GM18519 (cell line): Measurements from ENCODE around the gene CPE.

Source experiments
- ATAC-seq: cut with Tn5 transposase; IDR thresholded peaks from one replicate; pipeline ENCODE4 v1.9.1; 2021; ENCODE audit warnings: mild to moderate bottlenecking, moderate library complexity; ENCODE audit not compliant: unreplicated experiment, low FRiP score

Gene CPE

DNA sequence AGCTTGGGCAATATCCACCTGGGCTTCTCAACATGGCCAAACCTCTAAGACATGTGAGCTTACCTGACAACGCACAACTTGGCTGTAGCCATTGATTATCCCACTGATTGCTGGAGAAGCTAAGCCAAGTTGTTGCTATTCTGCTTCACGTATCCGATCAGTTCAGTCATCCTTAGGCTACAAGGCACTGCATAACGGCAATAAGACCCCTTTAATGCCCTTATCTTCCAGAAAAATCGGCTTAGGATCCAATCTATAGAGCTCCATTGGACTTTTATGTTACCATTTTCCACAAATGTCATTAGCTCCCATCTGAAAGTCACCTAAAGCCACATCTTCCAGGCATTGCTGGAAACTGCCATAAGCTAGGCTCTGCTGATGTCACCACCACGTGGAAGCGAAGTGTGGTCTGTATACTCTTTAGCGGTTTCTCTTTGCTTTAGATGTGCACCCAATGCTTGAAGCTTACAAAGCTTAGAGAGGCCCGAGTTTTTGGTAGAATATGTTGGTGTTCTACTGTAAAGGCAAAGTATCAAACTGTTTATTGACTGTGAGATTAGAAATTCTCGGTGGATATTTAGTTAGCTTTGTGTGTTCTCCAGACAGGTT is 163.1 kb downstream of the CPE start:
- ATAC-seq: no peak

GRCh38 chr4:165542476-165542875 is 163.7 kb downstream of the CPE start:
- ATAC-seq: no peak
